Psoas muscle (tissue), 8 donors: ENCODE results near the gene CCDC192. TPM values are rescaled to one million over a fixed set of nuclear protein-coding genes. Genes with fewer than 3 reads are reported as not detected.

Experiments
- ATAC-seq, 4 donors: fragments of 200-7000 bp; cut with Tn5 transposase; one replicate each; pipeline ENCODE4 v1.9.1; 2020; ENCODE audit warnings: moderate library complexity in 3 of 4, mild to moderate bottlenecking in 2 of 4
- DNase-seq, 2 donors: peaks; one replicate each; pipeline ENCODE4 v3.0.0-alpha.2; 2020
- H3K27ac ChIP-seq: fragments of 200-600 bp; one replicate; pipeline ENCODE4 v1.8.0; 2022
- H3K27me3 ChIP-seq, 3 donors: fragments of 200-600 bp in 1 of 3; one replicate each; pipeline versions ENCODE4 v1.6.1 to v1.8.0; 2013 to 2022; ENCODE audit warnings: low read length in 2 of 3, mild to moderate bottlenecking in 2 of 3, moderate library complexity in 1 of 3; ENCODE audit not compliant: insufficient read depth in 3 of 3
- H3K36me3 ChIP-seq, 2 donors: fragments of 200-600 bp in 1 of 2; one replicate each; pipeline versions ENCODE4 v1.6.1 to v1.8.0; 2013 to 2022; ENCODE audit warnings: low read depth in 1 of 2, mild to moderate bottlenecking in 1 of 2, moderate library complexity in 1 of 2; ENCODE audit not compliant: insufficient read depth in 1 of 2
- H3K4me1 ChIP-seq: fragments of 200-600 bp; one replicate; pipeline ENCODE4 v1.8.0; 2022
- H3K4me3 ChIP-seq: fragments of 200-600 bp; one replicate; pipeline ENCODE4 v1.8.0; 2022; ENCODE audit warnings: mild to moderate bottlenecking
- H3K9me3 ChIP-seq: fragments of 200-600 bp; one replicate; pipeline ENCODE4 v1.8.0; 2022
- CTCF ChIP-seq: fragments of 200-600 bp; IDR thresholded peaks from one replicate; pipeline ENCODE4 v1.8.0; 2022; ENCODE audit warnings: antibody characterized with exemption
- WGBS, 3 donors: extraction: QIAGEN DNeasy Blood & Tissue Kit; methylation state at CpG; one replicate each; pipeline versions ENCODE4 v1.1.6 to v1.1.7; 2013; 5-methylcytosine and 5-hydroxymethylcytosine counted together
- intact Hi-C, 2 donors: fragments of 100-400 bp; cut with DNase I; formaldehyde crosslinking; loops; one replicate each; pipeline versions ENCODE4 v1.11.0 to v1.14.2; 2022
- polyA plus RNA-seq, 3 donors: library from polyadenylated mRNA; stranded (reverse); fragments of 200-250 nt; gene quantifications; one replicate each; pipeline ENCODE4 v1.2.3, GENCODE V29; 2013
- total RNA-seq, 4 donors: library from RNA; stranded (reverse); fragmentation: NEBNext Ultra II Directional in 2 of 4; extraction: Animal tissue kit (Norgen Biotek cat#: 25700) in 2 of 4; gene quantifications; one replicate each; pipeline versions ENCODE4 v1.2.1 to v1.2.4, GENCODE V29; 2021 to 2023
- donor health status: healthy with polysubstance abuse.
- donor health status: DM: no; HTN: no; CAD: no; lungs with moderate emphysema.
- donor health status: Bipolar disorder and iron deficiency.
- donor health status: healthy.
- donor health status: DM: yes; HTN: yes; CAD: no.
- donor health status: DM: no; HTN: no; CAD: no.
- donor health status: DM: no; HTN: no; CAD: no.
- donor health status: DM: yes; HTN: yes; CAD: no.

The CCDC192 gene
- total and polyA plus RNA-seq, 7 donors: 0.12 to 1.2 (median 0.19) TPM; not detected in 4

- DNase-seq (no peak), ATAC-seq (peak in 3 of 4 donors; percentile 14 to 43 (median 25))
- Histone ChIP-seq H3K4me1 (peaks cover 46% of the 10 kb centered on the region), H3K9me3 (no peaks in the 10 kb centered on the region), H3K36me3 (no peaks in the 10 kb centered on the region), H3K27ac (peak overlapping the region; percentile 32), H3K4me3 (no peak overlapping the region), H3K27me3 (no peaks in the 10 kb centered on the region)
- no peak for TF ChIP-seq CTCF
- 33 to 46% (median 35%) methylated on average over 8 of the region's 8 CpGs for WGBS, 3 donors
- intact Hi-C loops: loop anchor here in 1 of 2 donors (10.0 kb wide), 1 partner anchor 323 kb away; no protein-coding TSS in a partner anchor
Observed at GRCh38 chr5:127871503-127872153, 168.4 kb downstream of the CCDC192 start.

- Histone ChIP-seq H3K9me3 (no peaks in the 10 kb centered on the region), H3K4me1 (peaks cover 49% of the 10 kb centered on the region), H3K4me3 (no peak overlapping the region), H3K27me3 (no peaks in the 10 kb centered on the region), H3K27ac (peak overlapping the region; percentile 32), H3K36me3 (no peaks in the 10 kb centered on the region)
- intact Hi-C loops: loop anchor here in 1 of 2 donors (10.0 kb wide), 1 partner anchor 322 kb away; no protein-coding TSS in a partner anchor
- ATAC-seq: no peak
- TF ChIP-seq CTCF: no peak
- DNase-seq: no peak
Observed at GRCh38 chr5:127872494-127872893, 169.3 kb downstream of the CCDC192 start.

GRCh38 chr5:127875235-127876021, 172.2 kb downstream of the CCDC192 start:
- peak; percentile 32 for TF ChIP-seq CTCF
- Histone ChIP-seq H3K27me3 (no peaks in the 10 kb centered on the region), H3K36me3 (no peaks in the 10 kb centered on the region), H3K27ac (peak overlapping the region; percentile 74), H3K4me1 (peaks cover 47% of the 10 kb centered on the region), H3K4me3 (peak overlapping the region; percentile 37), H3K9me3 (no peaks in the 10 kb centered on the region)
- intact Hi-C loops: loop anchor here (5.0 to 10.0 kb wide), 4 partner anchors 207 to 322 kb away; partner anchors contain the start of gene SLC12A2 (in 1 of the 2)
- peak; percentile 87 to 95 (median 93) for ATAC-seq
- peak; percentile 28 to 77 for DNase-seq
- 10 to 16% (median 12%) methylated on average over 8 of the region's 8 CpGs for WGBS, 3 donors

GRCh38 chr5:127876384-127876783, 173.2 kb downstream of the CCDC192 start:
- no peaks in the 10 kb centered on the region for H3K9me3 ChIP-seq
- H3K36me3 ChIP-seq: no peaks in the 10 kb centered on the region
- DNase-seq: no peak
- no peak for TF ChIP-seq CTCF
- no peaks in the 10 kb centered on the region for H3K27me3 ChIP-seq
- WGBS, 3 donors: 35 to 62% (median 49%) methylated on average over 3 of the region's 3 CpGs
- peaks cover 37% of the 10 kb centered on the region for H3K4me1 ChIP-seq
- intact Hi-C loops: loop anchor here (5.0 to 10.0 kb wide), 4 partner anchors 206 to 321 kb away; partner anchors contain the start of gene SLC12A2 (in 1 of the 2)
- peak overlapping the region; percentile 74 for H3K27ac ChIP-seq
- peak; percentile 48 to 61 (median 54) for ATAC-seq
- peak overlapping the region; percentile 37 for H3K4me3 ChIP-seq
